Activated B cell treated with CpG ODN at 0.5 μM for 24 hours (primary cell): ENCODE measurements around the gene PSENEN. TPM values are rescaled to one million over a fixed set of nuclear protein-coding genes. Genes with fewer than 3 reads are reported as not detected.

Source experiments
- ATAC-seq: fragments of 200-7000 bp; cut with Tn5 transposase; one replicate; pipeline ENCODE4 v1.10.0; 2021; ENCODE audit warnings: low read depth, mild to moderate bottlenecking, moderate library complexity
- CTCF ChIA-PET: fragments of 350-600 bp; sonication (Branson Sonifier 250); formaldehyde crosslinking; loops from one replicate; lab custom pipeline; 2021; ENCODE audit warnings: antibody characterized with exemption; lab: Charles Lee
- POLR2A ChIA-PET: fragments of 350-600 bp; sonication (Branson Sonifier 250); formaldehyde crosslinking; loops from one replicate; lab custom pipeline; 2021; ENCODE audit warnings: antibody characterized with exemption; lab: Charles Lee
- DNase-seq: peaks from one replicate; pipeline ENCODE4 v3.0.0; 2022
- H3K27ac Mint-ChIP-seq: one replicate; pipeline ENCODE4 v1.8.0; 2020; ENCODE audit warnings: mixed read lengths
- H3K27me3 Mint-ChIP-seq: one replicate; pipeline ENCODE4 v1.8.0; 2021; ENCODE audit warnings: mixed read lengths
- H3K36me3 Mint-ChIP-seq: one replicate; pipeline ENCODE4 v1.8.0; 2021; ENCODE audit warnings: low read depth, mixed read lengths
- H3K4me1 Mint-ChIP-seq: one replicate; pipeline ENCODE4 v1.8.0; 2021; ENCODE audit warnings: mixed read lengths
- H3K4me3 Mint-ChIP-seq: one replicate; pipeline ENCODE4 v1.8.0; 2020; ENCODE audit warnings: mild to moderate bottlenecking, mixed read lengths
- H3K9me3 Mint-ChIP-seq: one replicate; pipeline ENCODE4 v1.8.0; 2020; ENCODE audit warnings: mixed read lengths
- CTCF ChIP-seq: fragments of 200-600 bp; IDR thresholded peaks from one replicate; pipeline ENCODE4 v1.8.0; 2022; ENCODE audit warnings: antibody characterized with exemption, mild to moderate bottlenecking
- intact Hi-C: fragments of 100-400 bp; cut with micrococcal nuclease; formaldehyde crosslinking; loops from one replicate; pipeline ENCODE4 v1.15.1; 2024
- total RNA-seq: library from RNA; stranded (reverse); gene quantifications from 2 replicates; pipeline ENCODE4 v1.2.3, GENCODE V29; 2022

Gene PSENEN
- total RNA-seq, 1 donor from 2014 or later, result 45.0 TPM

- Mint-ChIP-seq H3K4me3 (peak within 1 kb of the TSS; percentile 79), H3K27me3 (no peaks in the 10 kb centered on the region), H3K27ac (no peak within 1 kb of the TSS), H3K9me3 (no peaks in the 10 kb centered on the region), H3K4me1 (peaks cover 9% of the 10 kb centered on the region), H3K36me3 (no peaks in the 10 kb centered on the region)
- TF ChIP-seq CTCF, result no peak
- POLR2A ChIA-PET, result interaction anchor here (0.6 to 1.7 kb wide), 2 partner anchors 31 to 253 kb away, joined by 4 to 7 read pairs; no protein-coding TSS in a partner anchor
- peak; percentile 99 for ATAC-seq
- CTCF ChIA-PET, result no interaction called here
- intact Hi-C loops, result loop anchor here (1.0 to 5.0 kb wide), 7 partner anchors 17 to 156 kb away; partner anchors contain the start of genes APLP1, COX6B1, LIN37 and PROSER3
- DNase-seq, result peak; percentile 97
Measured at GRCh38 chr19:35775298-35776101, 30.0 kb downstream of the PSENEN start, which contains the start of gene ARHGAP33. Gene ARHGAP33, plus strand, starts transcription at chr19:35775564. Its CDS starts 95 bp downstream, at chr19:35775659.

GRCh38 chr19:35776102-35776788, 30.8 kb downstream of the PSENEN start:
- Mint-ChIP-seq H3K9me3 (no peaks in the 10 kb centered on the region), H3K36me3 (peaks cover 3% of the 10 kb centered on the region), H3K4me3 (peak overlapping the region; percentile 78), H3K4me1 (peaks cover 9% of the 10 kb centered on the region), H3K27me3 (no peaks in the 10 kb centered on the region), H3K27ac (no peak overlapping the region)
- CTCF ChIA-PET, result no interaction called here
- no peak for ATAC-seq
- no peak for TF ChIP-seq CTCF
- intact Hi-C loops, result loop anchor here (5.0 kb wide), 2 partner anchors 84 to 91 kb away; partner anchors contain the start of gene APLP1
- POLR2A ChIA-PET, result interaction anchor here (1.1 to 1.7 kb wide), 2 partner anchors 32 to 39 kb away, joined by 3 to 7 read pairs; no protein-coding TSS in a partner anchor
- no peak for DNase-seq

- ChIA-PET CTCF (no interaction called here), POLR2A (interaction anchor here (1.1 to 1.7 kb wide), 2 partner anchors 33 to 40 kb away, joined by 3 to 7 read pairs; no protein-coding TSS in a partner anchor)
- ATAC-seq (no peak), DNase-seq (no peak)
- TF ChIP-seq CTCF, result no peak
- H3K27me3 Mint-ChIP-seq, result no peaks in the 10 kb centered on the region
- H3K27ac Mint-ChIP-seq, result no peak overlapping the region
- no peaks in the 10 kb centered on the region for H3K9me3 Mint-ChIP-seq
- peaks cover 9% of the 10 kb centered on the region for H3K4me1 Mint-ChIP-seq
- peaks cover 6% of the 10 kb centered on the region for H3K36me3 Mint-ChIP-seq
- H3K4me3 Mint-ChIP-seq, result peak overlapping the region; percentile 47
- intact Hi-C loops, result loop anchor here (5.0 kb wide), 2 partner anchors 85 to 90 kb away; partner anchors contain the start of gene APLP1
Measured at GRCh38 chr19:35777086-35777841, 31.8 kb downstream of the PSENEN start.

- DNase-seq (no peak), ATAC-seq (no peak)
- Mint-ChIP-seq H3K27ac (no peak overlapping the region), H3K36me3 (peaks cover 7% of the 10 kb centered on the region), H3K27me3 (no peaks in the 10 kb centered on the region), H3K4me1 (peaks cover 9% of the 10 kb centered on the region), H3K4me3 (no peak overlapping the region), H3K9me3 (no peaks in the 10 kb centered on the region)
- no peak for TF ChIP-seq CTCF
- ChIA-PET POLR2A (no interaction called here), CTCF (no interaction called here)
- intact Hi-C loops, result loop anchor here (5.0 kb wide), 2 partner anchors 86 to 89 kb away; partner anchors contain the start of gene APLP1
Measured at GRCh38 chr19:35777961-35778360, 32.5 kb downstream of the PSENEN start.
